PC-9 (cell line): ENCODE measurements around the gene ZNF608. TPM values are rescaled to one million over a fixed set of nuclear protein-coding genes. Genes with fewer than 3 reads are reported as not detected.

Experiments used
- Bru-seq: library from RNA; stranded (reverse); fragments of 400-500 nt; gene quantifications from one replicate; lab custom pipeline; 2021; lab: Mats Ljungman, UMichigan
- BruChase-seq, 2 experiments: library from RNA; stranded (reverse); fragments of 400-500 nt; gene quantifications; one replicate each; lab custom pipeline; 2021; lab: Mats Ljungman, UMichigan
- BruUV-seq: library from RNA; stranded (reverse); fragments of 400-500 nt; replicated peaks from 2 replicates; lab custom pipeline; 2021; lab: Mats Ljungman, UMichigan
- CTCF ChIA-PET: fragments of 300-600 bp; sonication (Branson Sonifier 250); formaldehyde crosslinking; loops from one replicate; lab custom pipeline; 2022; ENCODE audit warnings: antibody characterized with exemption; lab: Charles Lee
- POLR2A ChIA-PET: fragments of 300-600 bp; sonication (Branson Sonifier 250); formaldehyde crosslinking; loops from one replicate; lab custom pipeline; 2022; ENCODE audit warnings: antibody characterized with exemption; ENCODE audit not compliant: unreplicated experiment; lab: Charles Lee
- DNase-seq, 2 experiments: peaks; one replicate each; pipeline versions ENCODE4 v3.0.0 to v3.0.0-alpha.2; 2015 to 2022; ENCODE audit warnings: mixed read lengths in 1 of 2
- H2AFZ ChIP-seq: fragments of 200-600 bp; sonication (generic); 2 replicates; pipeline ENCODE4 v1.8.1; 2017; ENCODE audit warnings: antibody characterized with exemption
- H3F3A ChIP-seq: fragments of 200-600 bp; sonication (generic); 2 replicates; pipeline ENCODE4 v1.8.1; 2017; ENCODE audit warnings: antibody characterized with exemption, mild to moderate bottlenecking, low read depth; ENCODE audit not compliant: insufficient read depth
- H3K27ac ChIP-seq: fragments of 200-600 bp; sonication (generic); 2 replicates; pipeline ENCODE4 v1.6.1; 2016; ENCODE audit warnings: mixed run types
- H3K27me3 ChIP-seq: fragments of 200-600 bp; sonication (generic); 2 replicates; pipeline ENCODE4 v1.6.1; 2016; ENCODE audit warnings: low read depth, mixed run types; ENCODE audit not compliant: insufficient read depth
- H3K36me3 ChIP-seq: fragments of 200-600 bp; sonication (generic); 2 replicates; pipeline ENCODE4 v1.6.1; 2016; ENCODE audit warnings: low read depth, mixed run types
- H3K4me1 ChIP-seq: fragments of 200-600 bp; sonication (generic); replicated peaks from 2 replicates; pipeline ENCODE4 v1.6.1; 2016; ENCODE audit warnings: mixed run types; ENCODE audit not compliant: insufficient read depth
- H3K4me2 ChIP-seq: fragments of 200-600 bp; sonication (generic); 2 replicates; pipeline ENCODE4 v1.6.1; 2017; ENCODE audit warnings: mixed run types
- H3K4me3 ChIP-seq: fragments of 200-600 bp; sonication (generic); 2 replicates; pipeline ENCODE4 v1.6.1; 2016; ENCODE audit warnings: mixed run types
- H3K79me2 ChIP-seq: fragments of 200-600 bp; sonication (generic); 2 replicates; pipeline ENCODE4 v1.6.1; 2017; ENCODE audit warnings: low read depth, mixed run types
- H3K9me2 ChIP-seq: fragments of 200-600 bp; sonication (generic); 2 replicates; pipeline ENCODE4 v1.8.1; 2017; ENCODE audit warnings: mild to moderate bottlenecking; ENCODE audit not compliant: insufficient read depth
- H3K9me3 ChIP-seq: fragments of 200-600 bp; sonication (generic); 2 replicates; pipeline ENCODE4 v1.8.1; 2016; ENCODE audit warnings: low read depth; ENCODE audit not compliant: insufficient read depth
- H4K20me1 ChIP-seq: fragments of 200-600 bp; sonication (generic); 2 replicates; pipeline ENCODE4 v1.8.1; 2017; ENCODE audit not compliant: insufficient read depth
- CTCF ChIP-seq: fragments of 200-600 bp; sonication (generic); conservative IDR thresholded peaks from 2 replicates; pipeline ENCODE4 v1.6.1; 2017; ENCODE audit warnings: mixed run types, antibody characterized with exemption, mild to moderate bottlenecking, moderate library complexity
- EZH2 ChIP-seq: fragments of 200-600 bp; sonication (generic); IDR thresholded peaks from 2 replicates; pipeline ENCODE4 v1.8.0; 2017; ENCODE audit warnings: antibody characterized with exemption, low read depth
- intact Hi-C: fragments of 100-400 bp; cut with micrococcal nuclease; formaldehyde crosslinking; loops from one replicate; pipeline ENCODE4 v1.10.0; 2022; ENCODE audit not compliant: unreplicated experiment
- long read RNA-seq: library from polyadenylated mRNA; stranded (forward); transcript quantifications from one replicate; pipeline ENCODE4 v2.0.0, GENCODE V29; 2022
- total RNA-seq: library from RNA; stranded (reverse); gene quantifications from 2 replicates; pipeline ENCODE4 v1.2.3, GENCODE V29; 2021

ZNF608 gene
- total RNA-seq (2.8 and 5.5 TPM in 2 replicates), Bru-seq, nascent RNA (percentile 45 among the genes with signal in this experiment), BruChase-seq, experiment 1, labeled RNA remaining after a 2-hour chase (percentile 46 among the genes with signal in this experiment), BruChase-seq, experiment 2, labeled RNA remaining after a 6-hour chase (percentile 30 among the genes with signal in this experiment)
- long read RNA-seq: 0 reads

GRCh38 chr5:124745928-124746915 lies at the start of gene ZNF608:
Gene ZNF608 (minus strand): TSS chr5:124746639. CDS start chr5:124744989, 1,650 bp downstream.
- H3K9me2 ChIP-seq: no peaks in the 10 kb centered on the region
- TF ChIP-seq EZH2 (no peak), CTCF (no peak)
- peak within 1 kb of the TSS; percentile 49; the same call in 1 of the 2 replicates for H3K27ac ChIP-seq
- ChIA-PET POLR2A (interaction anchor here (0.8 to 0.9 kb wide), 2 partner anchors 85 to 244 kb away, joined by 7 to 29 read pairs; no protein-coding TSS in a partner anchor), CTCF (no interaction called here)
- DNase-seq: no peak
- H3K4me2 ChIP-seq: peak within 1 kb of the TSS; percentile 71
- H3K27me3 ChIP-seq: no peaks in the 10 kb centered on the region
- intact Hi-C loops: no loop called here
- no peaks in the 10 kb centered on the region for H3K36me3 ChIP-seq
- no peaks in the 10 kb centered on the region for H4K20me1 ChIP-seq
- no peaks in the 10 kb centered on the region for H3K79me2 ChIP-seq
- no TSS peak for BruUV-seq
- no peaks in the 10 kb centered on the region for H3K9me3 ChIP-seq
- H3K4me3 ChIP-seq: peak within 1 kb of the TSS; percentile 48; the same call in 1 of the 2 replicates
- H2AFZ ChIP-seq: peak within 1 kb of the TSS; percentile 70
- peaks cover 6% of the 10 kb centered on the region; the same call in 1 of the 2 replicates for H3F3A ChIP-seq
- peaks cover 19% of the 10 kb centered on the region for H3K4me1 ChIP-seq

- CTCF ChIA-PET: no interaction called here
Observed at GRCh38 chr5:124795829-124796228, 49.4 kb upstream of the ZNF608 start.

GRCh38 chr5:124790895-124791732 lies 44.7 kb upstream of the ZNF608 start:
- no peak for DNase-seq
- Histone ChIP-seq H3K27me3 (no peaks in the 10 kb centered on the region), H3K9me2 (no peaks in the 10 kb centered on the region), H3F3A (no peaks in the 10 kb centered on the region), H3K4me2 (no peak overlapping the region), H3K9me3 (peaks cover 4% of the 10 kb centered on the region; the same call in 1 of the 2 replicates), H4K20me1 (no peaks in the 10 kb centered on the region), H3K4me1 (no peaks in the 10 kb centered on the region), H2AFZ (no peak overlapping the region), H3K36me3 (no peaks in the 10 kb centered on the region), H3K79me2 (no peaks in the 10 kb centered on the region), H3K27ac (no peak overlapping the region), H3K4me3 (no peak overlapping the region)
- no TSS peak for BruUV-seq
- ChIA-PET POLR2A (no interaction called here), CTCF (no interaction called here)
- TF ChIP-seq CTCF (no peak), EZH2 (no peak)
- intact Hi-C loops: no loop called here

More at GRCh38 chr5:124795829-124796228, 49.4 kb upstream of the ZNF608 start:
- Histone ChIP-seq H3K79me2 (no peaks in the 10 kb centered on the region), H3K4me2 (no peak overlapping the region), H3K9me2 (no peaks in the 10 kb centered on the region), H3K4me3 (no peak overlapping the region), H3K27ac (no peak overlapping the region), H2AFZ (no peak overlapping the region), H4K20me1 (no peaks in the 10 kb centered on the region), H3K36me3 (no peaks in the 10 kb centered on the region), H3K4me1 (no peaks in the 10 kb centered on the region), H3K9me3 (peaks cover 4% of the 10 kb centered on the region; the same call in 1 of the 2 replicates), H3K27me3 (no peaks in the 10 kb centered on the region), H3F3A (no peaks in the 10 kb centered on the region)
- no peak for TF ChIP-seq EZH2
- no peak for DNase-seq
- POLR2A ChIA-PET: no interaction called here
- no TSS peak for BruUV-seq
- intact Hi-C loops: no loop called here
